ENCODE data around the gene SH3GLB2.

- TF ChIP-seq POLR2A (IDR thresholded peaks at IDR 0.05), result no peak
- TF ChIP-seq, protein P1, sequence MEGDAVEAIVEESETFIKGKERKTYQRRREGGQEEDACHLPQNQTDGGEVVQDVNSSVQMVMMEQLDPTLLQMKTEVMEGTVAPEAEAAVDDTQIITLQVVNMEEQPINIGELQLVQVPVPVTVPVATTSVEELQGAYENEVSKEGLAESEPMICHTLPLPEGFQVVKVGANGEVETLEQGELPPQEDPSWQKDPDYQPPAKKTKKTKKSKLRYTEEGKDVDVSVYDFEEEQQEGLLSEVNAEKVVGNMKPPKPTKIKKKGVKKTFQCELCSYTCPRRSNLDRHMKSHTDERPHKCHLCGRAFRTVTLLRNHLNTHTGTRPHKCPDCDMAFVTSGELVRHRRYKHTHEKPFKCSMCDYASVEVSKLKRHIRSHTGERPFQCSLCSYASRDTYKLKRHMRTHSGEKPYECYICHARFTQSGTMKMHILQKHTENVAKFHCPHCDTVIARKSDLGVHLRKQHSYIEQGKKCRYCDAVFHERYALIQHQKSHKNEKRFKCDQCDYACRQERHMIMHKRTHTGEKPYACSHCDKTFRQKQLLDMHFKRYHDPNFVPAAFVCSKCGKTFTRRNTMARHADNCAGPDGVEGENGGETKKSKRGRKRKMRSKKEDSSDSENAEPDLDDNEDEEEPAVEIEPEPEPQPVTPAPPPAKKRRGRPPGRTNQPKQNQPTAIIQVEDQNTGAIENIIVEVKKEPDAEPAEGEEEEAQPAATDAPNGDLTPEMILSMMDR (IDR thresholded peaks at IDR 0.05), result no peak
Measured at GRCh38 chr9:129073404-129073803, 45.3 kb upstream of the SH3GLB2 start.
